Measurements from ENCODE around the gene ZNF521.

The ZNF521 gene

GRCh38 chr18:25229920-25230319, 122.0 kb downstream of the ZNF521 start:
- TF ChIP-seq, protein P1, sequence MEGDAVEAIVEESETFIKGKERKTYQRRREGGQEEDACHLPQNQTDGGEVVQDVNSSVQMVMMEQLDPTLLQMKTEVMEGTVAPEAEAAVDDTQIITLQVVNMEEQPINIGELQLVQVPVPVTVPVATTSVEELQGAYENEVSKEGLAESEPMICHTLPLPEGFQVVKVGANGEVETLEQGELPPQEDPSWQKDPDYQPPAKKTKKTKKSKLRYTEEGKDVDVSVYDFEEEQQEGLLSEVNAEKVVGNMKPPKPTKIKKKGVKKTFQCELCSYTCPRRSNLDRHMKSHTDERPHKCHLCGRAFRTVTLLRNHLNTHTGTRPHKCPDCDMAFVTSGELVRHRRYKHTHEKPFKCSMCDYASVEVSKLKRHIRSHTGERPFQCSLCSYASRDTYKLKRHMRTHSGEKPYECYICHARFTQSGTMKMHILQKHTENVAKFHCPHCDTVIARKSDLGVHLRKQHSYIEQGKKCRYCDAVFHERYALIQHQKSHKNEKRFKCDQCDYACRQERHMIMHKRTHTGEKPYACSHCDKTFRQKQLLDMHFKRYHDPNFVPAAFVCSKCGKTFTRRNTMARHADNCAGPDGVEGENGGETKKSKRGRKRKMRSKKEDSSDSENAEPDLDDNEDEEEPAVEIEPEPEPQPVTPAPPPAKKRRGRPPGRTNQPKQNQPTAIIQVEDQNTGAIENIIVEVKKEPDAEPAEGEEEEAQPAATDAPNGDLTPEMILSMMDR (IDR thresholded peaks at IDR 0.05; ENCODE audit: low read depth, low read length), result no peak

GRCh38 chr18:25229081-25229480, 122.9 kb downstream of the ZNF521 start:
- TF ChIP-seq, protein P1 (IDR thresholded peaks at IDR 0.05; ENCODE audit: low read depth, low read length), result no peak

More at GRCh38 chr18:25229920-25230319, 122.0 kb downstream of the ZNF521 start:
- H3K4me3 ChIP-seq (ENCODE audit: low read depth, low read length), result no peak overlapping the region

DNA sequence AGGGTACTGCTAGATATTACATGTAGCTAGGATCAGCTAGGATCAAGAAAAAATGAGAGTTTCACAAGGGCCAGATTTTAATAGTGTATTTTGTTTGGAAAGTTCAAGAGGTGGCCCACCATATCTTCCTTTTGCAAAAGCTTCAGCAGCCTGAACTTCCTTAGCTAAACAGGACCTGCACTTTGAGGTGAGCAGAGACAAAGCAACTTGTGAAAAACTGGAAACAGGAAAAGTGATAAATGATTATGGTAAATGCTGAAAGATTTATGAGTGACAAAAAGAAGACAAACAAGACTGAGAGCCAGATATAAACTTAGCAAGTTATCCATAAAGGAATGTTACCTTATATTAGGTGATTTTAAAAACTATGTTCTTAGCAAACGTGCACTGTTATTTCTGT, 123.6 kb downstream of the ZNF521 start:
- no peak overlapping the region for H3K4me3 ChIP-seq (ENCODE audit: low read depth, low read length)
- TF ChIP-seq, protein P1 (IDR thresholded peaks at IDR 0.05; ENCODE audit: low read depth, low read length), result no peak

More at GRCh38 chr18:25229081-25229480, 122.9 kb downstream of the ZNF521 start:
- H3K4me3 ChIP-seq (ENCODE audit: low read depth, low read length), result no peak overlapping the region

- no peak overlapping the region for H3K4me3 ChIP-seq (ENCODE audit: low read depth, low read length)
- TF ChIP-seq, protein P1 (IDR thresholded peaks at IDR 0.05; ENCODE audit: low read depth, low read length), result no peak
Observed at GRCh38 chr18:25225151-25225550, 126.8 kb downstream of the ZNF521 start.

DNA sequence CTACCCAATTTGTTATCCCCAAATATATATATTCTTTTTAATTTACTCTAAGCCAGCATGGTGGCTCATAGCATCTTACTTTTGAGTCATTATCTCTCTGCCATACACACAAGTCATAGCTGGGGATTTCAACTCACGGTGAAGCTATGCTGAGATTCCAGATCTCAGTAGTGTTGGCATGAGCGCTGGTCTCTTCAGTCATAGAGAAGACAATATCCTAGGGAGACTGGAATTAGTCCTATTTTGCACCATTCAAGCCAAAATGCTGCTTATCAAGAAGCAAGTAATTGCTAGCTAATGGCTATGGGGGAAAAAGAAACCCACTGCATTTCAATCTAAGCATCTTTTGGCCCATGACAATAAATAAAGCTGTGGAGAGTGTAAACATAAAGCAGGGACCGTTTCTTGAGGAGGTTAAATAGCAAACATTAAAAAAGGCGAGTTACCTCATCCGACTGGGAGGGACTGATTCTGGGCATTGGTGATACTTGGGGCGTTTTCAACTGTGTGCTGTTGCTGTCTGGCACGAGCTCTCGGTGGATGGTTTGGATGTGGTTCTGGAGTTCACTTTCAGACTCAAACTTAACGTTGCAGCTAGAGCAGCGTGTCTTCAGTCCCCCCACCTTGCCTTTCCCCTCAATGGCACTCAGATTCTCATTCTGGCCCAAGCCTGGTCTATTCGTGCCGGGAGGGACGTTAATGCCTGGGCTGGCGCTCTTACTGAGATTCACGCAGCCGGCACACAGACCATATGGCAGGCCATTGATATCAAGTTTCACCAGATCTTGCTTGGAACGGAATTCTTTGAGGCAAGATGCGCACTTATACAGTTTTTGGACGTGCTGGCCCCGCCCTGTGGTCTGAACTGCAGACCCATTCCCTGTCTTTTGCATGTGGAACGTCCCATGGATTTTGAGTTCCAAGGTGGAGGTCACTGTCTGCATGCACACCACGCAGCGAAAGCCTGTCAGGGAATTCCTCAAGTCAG, 127.8 kb downstream of the ZNF521 start:
- H3K4me3 ChIP-seq (ENCODE audit: low read depth, low read length), result no peak overlapping the region
- TF ChIP-seq, protein P1 (IDR thresholded peaks at IDR 0.05; ENCODE audit: low read depth, low read length), result no peak

- TF ChIP-seq, protein P1 (IDR thresholded peaks at IDR 0.05; ENCODE audit: low read depth, low read length), result no peak
- H3K4me3 ChIP-seq (ENCODE audit: low read depth, low read length), result no peak overlapping the region
Observed at GRCh38 chr18:25223211-25223610, 128.8 kb downstream of the ZNF521 start.

GRCh38 chr18:25222648-25223047, 129.3 kb downstream of the ZNF521 start:
- H3K4me3 ChIP-seq (ENCODE audit: low read depth, low read length), result no peak overlapping the region
- TF ChIP-seq, protein P1 (IDR thresholded peaks at IDR 0.05; ENCODE audit: low read depth, low read length), result no peak
